ENCODE data around the gene SFTA2.
"Not testable (repeated sequence)": the region's sequence is repeated elsewhere in the genome, so short reads cannot be mapped to it uniquely, and the experiment has no call there.

The SFTA2 gene

GRCh38 chr6:30912746-30913520 lies 19.0 kb downstream of the SFTA2 start:
- no peak for DNase-seq

- not testable (repeated sequence) for DNase-seq
These were observed 21.5 kb downstream of the SFTA2 start for GRCh38 chr6:30910473-30910872.

- no peak for DNase-seq
These were observed 23.3 kb downstream of the SFTA2 start for GRCh38 chr6:30908700-30909099.

- DNase-seq: peak; percentile 97
These were observed 24.0 kb downstream of the SFTA2 start, which contains the start of gene GTF2H4 for GRCh38 chr6:30907758-30908591. Gene GTF2H4, plus strand, starts transcription at chr6:30908207.

GRCh38 chr6:30907290-30907757 lies 24.6 kb downstream of the SFTA2 start:
- DNase-seq: not testable (repeated sequence)

- no peak for DNase-seq
These were observed 28.7 kb downstream of the SFTA2 start for GRCh38 chr6:30903236-30903635.

- DNase-seq: no peak
These were observed 29.3 kb downstream of the SFTA2 start for GRCh38 chr6:30902709-30903108.

GRCh38 chr6:30902196-30902595 lies 29.8 kb downstream of the SFTA2 start:
- DNase-seq: not testable (repeated sequence)

- DNase-seq: no peak
These were observed 30.5 kb downstream of the SFTA2 start for GRCh38 chr6:30901436-30901835.

GRCh38 chr6:30900863-30901417 lies 31.0 kb downstream of the SFTA2 start:
- no peak for DNase-seq

GRCh38 chr6:30898750-30899360 lies 33.1 kb downstream of the SFTA2 start:
- no peak for DNase-seq

GRCh38 chr6:30897882-30898281 lies 34.1 kb downstream of the SFTA2 start:
- no peak for DNase-seq

GRCh38 chr6:30896541-30896940 lies 35.4 kb downstream of the SFTA2 start:
- no peak for DNase-seq

- no peak for DNase-seq
These were observed 36.6 kb downstream of the SFTA2 start for GRCh38 chr6:30895343-30895742.

- no peak for DNase-seq
These were observed 37.0 kb downstream of the SFTA2 start for GRCh38 chr6:30894935-30895334.

- DNase-seq: no peak
These were observed 37.6 kb downstream of the SFTA2 start for GRCh38 chr6:30894381-30894780.

GRCh38 chr6:30893666-30894065 lies 38.3 kb downstream of the SFTA2 start:
- no peak for DNase-seq

- no peak for DNase-seq
These were observed 38.9 kb downstream of the SFTA2 start for GRCh38 chr6:30893001-30893591.

- DNase-seq: no peak
These were observed 40.0 kb downstream of the SFTA2 start for GRCh38 chr6:30891816-30892538.

- no peak for DNase-seq
These were observed 40.6 kb downstream of the SFTA2 start for GRCh38 chr6:30891450-30891723.

GRCh38 chr6:30890646-30891449 lies 41.1 kb downstream of the SFTA2 start:
- DNase-seq: no peak
